ENCODE measurements around the gene CLIC1. TPM values are rescaled to one million over a fixed set of nuclear protein-coding genes. Genes with fewer than 3 reads are reported as not detected.

CLIC1 gene
- total RNA-seq, 2 donors from 2014 or later, result 222 to 251 TPM

GRCh38 chr6:31737315-31737990 lies 1.1 kb upstream of the CLIC1 start:
- TF ChIP-seq, protein P1, sequence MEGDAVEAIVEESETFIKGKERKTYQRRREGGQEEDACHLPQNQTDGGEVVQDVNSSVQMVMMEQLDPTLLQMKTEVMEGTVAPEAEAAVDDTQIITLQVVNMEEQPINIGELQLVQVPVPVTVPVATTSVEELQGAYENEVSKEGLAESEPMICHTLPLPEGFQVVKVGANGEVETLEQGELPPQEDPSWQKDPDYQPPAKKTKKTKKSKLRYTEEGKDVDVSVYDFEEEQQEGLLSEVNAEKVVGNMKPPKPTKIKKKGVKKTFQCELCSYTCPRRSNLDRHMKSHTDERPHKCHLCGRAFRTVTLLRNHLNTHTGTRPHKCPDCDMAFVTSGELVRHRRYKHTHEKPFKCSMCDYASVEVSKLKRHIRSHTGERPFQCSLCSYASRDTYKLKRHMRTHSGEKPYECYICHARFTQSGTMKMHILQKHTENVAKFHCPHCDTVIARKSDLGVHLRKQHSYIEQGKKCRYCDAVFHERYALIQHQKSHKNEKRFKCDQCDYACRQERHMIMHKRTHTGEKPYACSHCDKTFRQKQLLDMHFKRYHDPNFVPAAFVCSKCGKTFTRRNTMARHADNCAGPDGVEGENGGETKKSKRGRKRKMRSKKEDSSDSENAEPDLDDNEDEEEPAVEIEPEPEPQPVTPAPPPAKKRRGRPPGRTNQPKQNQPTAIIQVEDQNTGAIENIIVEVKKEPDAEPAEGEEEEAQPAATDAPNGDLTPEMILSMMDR (IDR thresholded peaks at IDR 0.05), result no peak
- H3K4me3 ChIP-seq, result peak overlapping the region; percentile 92
- peak overlapping the region in 1 of 2 donors; percentile 96 for H3K27ac ChIP-seq
- DNase-seq (ENCODE audit: low spot score), result no peak
- no peaks in the 10 kb centered on the region for H3K27me3 ChIP-seq (replicated peaks; ENCODE audit: insufficient read depth)
- peaks cover 21 to 46% of the 10 kb centered on the region in 2 donors for H3K4me1 ChIP-seq (ENCODE audit: control insufficient read depth in 1 of 2, low read depth in 2 of 2)
- H3K9me3 ChIP-seq, result no peaks in the 10 kb centered on the region
- ATAC-seq (ENCODE audit: insufficient number of reproducible peaks, low FRiP score, low read depth), result no peak
- peaks cover 13% of the 10 kb centered on the region for H3K36me3 ChIP-seq

GRCh38 chr6:31736768-31737314 lies 511 bp upstream of the CLIC1 start:
- TF ChIP-seq, protein P1 (IDR thresholded peaks at IDR 0.05), result no peak
- ATAC-seq (ENCODE audit: insufficient number of reproducible peaks, low FRiP score, low read depth), result no peak
- Histone ChIP-seq H3K36me3 (peaks cover 19% of the 10 kb centered on the region), H3K27me3 (replicated peaks; ENCODE audit: insufficient read depth) (no peaks in the 10 kb centered on the region), H3K27ac (peak overlapping the region; percentile 89 to 96), H3K4me1 (ENCODE audit: control insufficient read depth in 1 of 2, low read depth in 2 of 2) (peaks cover 21 to 46% of the 10 kb centered on the region in 2 donors), H3K9me3 (no peaks in the 10 kb centered on the region), H3K4me3 (peak overlapping the region; percentile 92)
- no peak for DNase-seq (ENCODE audit: low spot score)

DNA sequence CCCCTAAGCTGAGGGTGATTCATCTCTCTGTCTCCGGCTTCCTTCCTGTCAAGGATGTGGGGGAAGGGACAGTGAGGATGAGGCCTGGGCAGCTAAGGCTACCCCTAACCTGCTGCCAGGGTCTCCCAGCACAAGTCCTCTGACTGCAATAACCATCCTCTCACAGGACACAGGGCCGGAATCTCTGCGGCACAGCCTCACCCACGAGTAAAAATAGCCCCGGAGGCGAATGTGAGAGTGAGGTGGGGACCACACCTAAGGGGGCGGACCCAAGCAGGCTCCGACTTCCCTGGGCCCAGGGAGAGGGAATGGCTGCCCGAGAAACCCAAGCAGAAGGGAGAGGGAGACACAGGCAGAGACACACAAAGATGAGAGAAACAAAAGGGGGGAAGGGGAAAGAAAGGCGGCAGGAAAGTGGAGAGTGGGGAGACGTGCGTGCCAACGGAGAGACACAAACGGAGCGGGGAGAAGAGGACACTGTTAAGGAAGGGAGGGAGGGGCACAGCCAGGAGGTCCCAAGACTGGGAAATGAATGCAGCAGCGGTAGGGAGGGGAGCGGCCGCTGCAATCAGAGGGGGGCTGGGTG lies 1.4 kb downstream of the CLIC1 start:
- ATAC-seq (ENCODE audit: insufficient number of reproducible peaks, low FRiP score, low read depth), result no peak
- no peak for DNase-seq (ENCODE audit: low spot score)
- no peaks in the 10 kb centered on the region for H3K9me3 ChIP-seq
- H3K36me3 ChIP-seq, result peaks cover 30% of the 10 kb centered on the region
- H3K4me3 ChIP-seq, result peak overlapping the region; percentile 92
- H3K27me3 ChIP-seq (replicated peaks; ENCODE audit: insufficient read depth), result no peaks in the 10 kb centered on the region
- H3K27ac ChIP-seq, result peak overlapping the region; percentile 89 to 96
- TF ChIP-seq, protein P1 (IDR thresholded peaks at IDR 0.05), result no peak
- H3K4me1 ChIP-seq (ENCODE audit: control insufficient read depth in 1 of 2, low read depth in 2 of 2), result peaks cover 24 to 46% of the 10 kb centered on the region in 2 donors

DNA sequence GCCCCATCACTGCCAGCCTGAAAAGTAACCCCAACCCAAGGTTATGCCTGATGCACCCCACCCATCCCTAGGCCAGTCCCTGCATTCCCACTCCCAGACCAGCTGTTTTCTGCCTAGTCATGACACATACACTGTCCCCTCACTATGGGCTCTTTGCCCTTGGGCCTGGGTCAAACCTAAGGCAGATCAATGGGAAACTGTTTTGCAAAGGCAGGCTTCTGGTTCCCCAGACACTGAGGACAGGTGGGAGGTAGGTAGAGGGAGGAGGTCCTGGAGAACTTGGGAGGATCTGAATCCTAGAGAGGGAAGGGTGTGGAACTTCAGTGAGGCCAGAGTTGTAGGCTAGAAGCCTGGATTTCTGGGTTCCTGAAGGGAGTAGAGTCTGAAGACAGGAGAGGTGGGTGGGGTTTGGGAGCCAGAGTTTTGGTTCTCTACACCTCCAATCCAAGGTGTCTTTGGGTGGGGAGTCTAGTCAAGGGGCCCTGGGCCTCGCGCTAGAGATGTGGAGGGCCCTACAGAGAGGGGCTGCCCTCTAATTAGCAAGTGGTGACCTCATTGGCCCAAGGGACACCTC lies 2.0 kb downstream of the CLIC1 start:
- peaks cover 30% of the 10 kb centered on the region for H3K36me3 ChIP-seq
- H3K9me3 ChIP-seq, result no peaks in the 10 kb centered on the region
- H3K27me3 ChIP-seq (replicated peaks; ENCODE audit: insufficient read depth), result no peaks in the 10 kb centered on the region
- ATAC-seq (ENCODE audit: insufficient number of reproducible peaks, low FRiP score, low read depth), result no peak
- H3K27ac ChIP-seq, result peak overlapping the region; percentile 89 to 96
- peak overlapping the region; percentile 92 for H3K4me3 ChIP-seq
- DNase-seq (ENCODE audit: low spot score), result no peak
- TF ChIP-seq, protein P1 (IDR thresholded peaks at IDR 0.05), result no peak
- peaks cover 23 to 43% of the 10 kb centered on the region in 2 donors for H3K4me1 ChIP-seq (ENCODE audit: control insufficient read depth in 1 of 2, low read depth in 2 of 2)

DNA sequence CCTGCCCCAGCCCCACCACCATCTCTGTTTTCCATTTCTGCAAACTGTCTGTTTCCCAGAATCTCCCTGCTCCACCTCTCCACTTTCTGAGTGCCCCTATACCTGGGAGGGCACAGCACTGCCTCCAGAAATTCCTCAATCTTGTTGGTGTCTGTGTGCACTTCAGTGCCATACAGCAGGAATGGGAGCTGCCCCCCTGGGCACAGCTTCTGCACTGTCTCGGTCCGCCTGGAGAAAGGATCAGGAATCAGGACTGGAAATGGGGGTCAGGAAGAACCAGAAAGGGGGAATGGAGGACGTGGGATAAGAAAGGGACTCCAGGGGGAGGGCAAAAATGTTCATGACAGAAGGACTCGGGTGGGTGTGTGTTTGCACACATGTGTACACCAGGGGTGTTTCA lies 2.6 kb downstream of the CLIC1 start:
- H3K9me3 ChIP-seq, result no peaks in the 10 kb centered on the region
- H3K27ac ChIP-seq, result peak overlapping the region; percentile 89 to 96
- H3K4me3 ChIP-seq, result peak overlapping the region; percentile 92
- H3K36me3 ChIP-seq, result peaks cover 30% of the 10 kb centered on the region
- peaks cover 21 to 40% of the 10 kb centered on the region in 2 donors for H3K4me1 ChIP-seq (ENCODE audit: control insufficient read depth in 1 of 2, low read depth in 2 of 2)
- no peak for ATAC-seq (ENCODE audit: insufficient number of reproducible peaks, low FRiP score, low read depth)
- TF ChIP-seq, protein P1 (IDR thresholded peaks at IDR 0.05), result no peak
- no peaks in the 10 kb centered on the region for H3K27me3 ChIP-seq (replicated peaks; ENCODE audit: insufficient read depth)
- DNase-seq (ENCODE audit: low spot score), result no peak

All from thoracic aorta (tissue), 2 donors.